NB4 (cell line): ENCODE results near the gene HOXA4.

Experiments
- CTCF ChIP-seq: IDR thresholded peaks from one replicate; pipeline ENCODE4 v1.5.1; 2012; ENCODE audit warnings: low read depth, low read length
- POLR2A ChIP-seq: IDR thresholded peaks from 2 replicates; pipeline ENCODE4 v1.6.1; 2011; ENCODE audit warnings: mild to moderate bottlenecking; ENCODE audit not compliant: insufficient read length; ENCODE audit errors: extremely low read depth
- TF ChIP-seq, protein P1 (sequence below): IDR thresholded peaks from 2 replicates; pipeline ENCODE4 v1.6.1; 2011; ENCODE audit warnings: low read depth, low read length

DNA sequence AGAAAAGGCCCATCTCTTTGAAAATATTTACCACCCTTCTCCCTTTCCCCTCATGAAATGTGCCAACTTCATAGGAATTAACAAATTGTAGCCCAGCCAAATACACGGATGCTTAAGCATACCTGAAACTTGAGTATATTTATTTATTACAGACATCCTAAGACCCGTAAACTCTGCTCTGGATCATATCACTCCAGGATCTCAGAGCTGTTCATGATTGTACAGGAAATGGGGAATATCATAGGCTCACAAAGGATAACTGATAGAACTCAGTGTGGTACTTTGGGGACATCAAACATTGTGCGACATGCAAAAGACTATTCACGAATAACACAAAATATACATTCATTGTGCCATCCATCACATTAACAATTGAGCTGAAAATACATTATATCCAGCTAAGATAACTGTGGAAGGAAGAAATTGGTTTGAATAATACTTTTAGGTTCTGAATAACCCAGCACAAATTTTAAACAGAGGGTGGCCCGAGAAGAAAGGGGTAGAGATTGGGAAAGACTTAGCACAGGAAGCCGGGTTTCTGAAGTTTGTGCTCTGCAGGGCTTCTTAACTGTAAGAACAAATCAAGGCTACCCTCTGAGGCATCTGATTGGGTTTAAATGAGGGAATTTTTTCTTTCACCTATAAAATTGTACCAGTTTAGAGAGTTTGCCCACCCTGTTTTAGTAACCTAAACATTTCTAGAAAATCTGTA is 37.2 kb downstream of the HOXA4 start:
- TF ChIP-seq CTCF (no peak), POLR2A (no peak)
- TF ChIP-seq, protein P1, sequence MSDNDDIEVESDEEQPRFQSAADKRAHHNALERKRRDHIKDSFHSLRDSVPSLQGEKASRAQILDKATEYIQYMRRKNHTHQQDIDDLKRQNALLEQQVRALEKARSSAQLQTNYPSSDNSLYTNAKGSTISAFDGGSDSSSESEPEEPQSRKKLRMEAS: no peak
